SK-N-MC (cell line): ENCODE results near the gene HORMAD2.
"Not testable (repeated sequence)": the region's sequence is repeated elsewhere in the genome, so short reads cannot be mapped to it uniquely, and the experiment has no call there.

Source experiments
- DNase-seq: peaks from one replicate; pipeline ENCODE4 v3.0.0-alpha.2; 2011; ENCODE audit warnings: low read depth, low spot score
- H3K27ac ChIP-seq: fragments of 200-600 bp; sonication (generic); 2 replicates; pipeline ENCODE4 v1.5.1; 2016; ENCODE audit warnings: mixed run types
- H3K36me3 ChIP-seq: fragments of 200-600 bp; sonication (generic); 2 replicates; pipeline ENCODE4 v1.6.1; 2017; ENCODE audit warnings: antibody characterized with exemption, low read length, mixed read lengths; ENCODE audit not compliant: insufficient read depth
- H3K4me3 ChIP-seq: fragments of 200-600 bp; sonication (generic); 2 replicates; pipeline ENCODE4 v1.5.1; 2016
- H3K9ac ChIP-seq: fragments of 200-600 bp; sonication (generic); 2 replicates; pipeline ENCODE4 v1.8.0; 2017; ENCODE audit warnings: mixed run types, mixed read lengths; ENCODE audit not compliant: insufficient read length
- H3K9me3 ChIP-seq: fragments of 200-600 bp; sonication (generic); 2 replicates; pipeline ENCODE4 v1.6.1; 2017; ENCODE audit warnings: low read depth, mild to moderate bottlenecking, antibody characterized with exemption, low read length, moderate library complexity, mixed read lengths
- EZH2 ChIP-seq: fragments of 200-600 bp; sonication (generic); IDR thresholded peaks from one replicate; pipeline ENCODE4 v1.6.1; 2017; ENCODE audit warnings: antibody characterized with exemption
- FOXP2 ChIP-seq: optimal IDR thresholded peaks from 2 replicates; pipeline ENCODE3; 2011; ENCODE audit warnings: mild to moderate bottlenecking, moderate library complexity; ENCODE audit not compliant: insufficient read depth; ENCODE audit errors: extremely low read length, control extremely low read depth
- POLR2AphosphoS5 ChIP-seq: IDR thresholded peaks from 2 replicates; pipeline ENCODE4 v1.6.1; 2012; ENCODE audit warnings: mild to moderate bottlenecking, low read depth, low read length, borderline replicate concordance

Gene HORMAD2

GRCh38 chr22:30192427-30192826 lies 112.2 kb downstream of the HORMAD2 start:
- H3K9ac ChIP-seq, result no peak overlapping the region
- H3K27ac ChIP-seq, result no peak overlapping the region
- no peak for DNase-seq

DNA sequence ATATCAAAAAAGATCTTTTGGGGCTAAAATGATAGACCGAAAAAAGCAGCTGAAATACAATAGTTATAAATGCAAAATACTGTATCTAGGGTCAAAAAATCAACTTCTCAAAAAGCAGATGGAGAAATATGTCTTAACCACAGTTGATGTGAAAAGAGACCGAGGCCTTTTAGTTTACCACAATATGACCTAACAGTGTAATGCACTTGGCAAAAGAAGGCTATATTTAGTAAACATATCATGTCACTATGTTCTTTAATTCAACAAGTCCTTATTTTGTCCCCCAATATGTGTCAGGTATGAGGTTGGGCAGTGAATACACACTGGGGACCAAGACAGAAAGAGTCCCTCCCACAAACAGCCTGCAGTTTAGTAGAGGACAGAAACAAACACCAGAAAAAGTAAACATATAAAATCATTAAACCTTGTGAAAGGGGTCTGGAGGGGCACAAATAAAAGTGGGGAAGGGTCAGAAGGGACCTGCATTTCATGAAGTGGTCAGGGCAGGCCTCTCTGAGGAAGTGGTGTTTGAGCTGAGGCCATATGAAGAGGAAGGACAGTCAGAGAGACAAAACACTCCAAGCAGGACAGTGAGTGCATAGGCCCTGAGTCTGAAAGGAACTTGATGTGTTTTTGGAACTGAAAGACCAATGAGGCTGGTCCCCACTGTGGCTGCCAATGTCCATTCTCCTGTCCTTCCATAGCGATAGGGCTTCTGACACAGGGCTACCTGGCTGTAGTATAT lies 112.9 kb downstream of the HORMAD2 start:
- no peak for TF ChIP-seq POLR2AphosphoS5
- no peak for TF ChIP-seq EZH2
- TF ChIP-seq FOXP2, result no peak
- no peak overlapping the region for H3K4me3 ChIP-seq

More at GRCh38 chr22:30192427-30192826, 112.2 kb downstream of the HORMAD2 start:
- no peaks in the 10 kb centered on the region for H3K9me3 ChIP-seq
- no peaks in the 10 kb centered on the region for H3K36me3 ChIP-seq
- TF ChIP-seq EZH2 (no peak), FOXP2 (no peak), POLR2AphosphoS5 (no peak)
- H3K4me3 ChIP-seq, result no peak overlapping the region

GRCh38 chr22:30195245-30196140 lies 115.2 kb downstream of the HORMAD2 start:
- peak overlapping the region; percentile 82 for H3K27ac ChIP-seq

More for the DNA sequence above, 112.9 kb downstream of the HORMAD2 start:
- DNase-seq, result no peak
- Histone ChIP-seq H3K9me3 (no peaks in the 10 kb centered on the region), H3K9ac (no peak overlapping the region), H3K27ac (no peak overlapping the region), H3K36me3 (no peaks in the 10 kb centered on the region)

GRCh38 chr22:30196141-30196879 lies 116.0 kb downstream of the HORMAD2 start:
- TF ChIP-seq FOXP2, result no peak
- no peak for TF ChIP-seq EZH2
- TF ChIP-seq POLR2AphosphoS5, result no peak
- H3K9me3 ChIP-seq, result no peaks in the 10 kb centered on the region
- no peak for DNase-seq
- peak overlapping the region; percentile 82 for H3K27ac ChIP-seq
- no peak overlapping the region for H3K9ac ChIP-seq
- H3K4me3 ChIP-seq, result peak overlapping the region; percentile 33
- no peaks in the 10 kb centered on the region for H3K36me3 ChIP-seq

More at GRCh38 chr22:30195245-30196140, 115.2 kb downstream of the HORMAD2 start:
- TF ChIP-seq EZH2, result no peak
- TF ChIP-seq FOXP2, result no peak
- no peak for TF ChIP-seq POLR2AphosphoS5
- DNase-seq, result no peak
- no peak overlapping the region for H3K9ac ChIP-seq
- H3K9me3 ChIP-seq, result no peaks in the 10 kb centered on the region
- peak overlapping the region; percentile 33; the same call in 1 of the 2 replicates for H3K4me3 ChIP-seq
- H3K36me3 ChIP-seq, result no peaks in the 10 kb centered on the region

GRCh38 chr22:30196880-30197336 lies 116.6 kb downstream of the HORMAD2 start:
- H3K27ac ChIP-seq, result peak overlapping the region; percentile 42; the same call in 1 of the 2 replicates
- no peak overlapping the region for H3K9ac ChIP-seq
- H3K36me3 ChIP-seq, result no peaks in the 10 kb centered on the region
- H3K4me3 ChIP-seq, result no peak overlapping the region
- no peaks in the 10 kb centered on the region for H3K9me3 ChIP-seq
- DNase-seq, result no peak
- TF ChIP-seq FOXP2, result no peak
- TF ChIP-seq EZH2, result no peak
- no peak for TF ChIP-seq POLR2AphosphoS5

DNA sequence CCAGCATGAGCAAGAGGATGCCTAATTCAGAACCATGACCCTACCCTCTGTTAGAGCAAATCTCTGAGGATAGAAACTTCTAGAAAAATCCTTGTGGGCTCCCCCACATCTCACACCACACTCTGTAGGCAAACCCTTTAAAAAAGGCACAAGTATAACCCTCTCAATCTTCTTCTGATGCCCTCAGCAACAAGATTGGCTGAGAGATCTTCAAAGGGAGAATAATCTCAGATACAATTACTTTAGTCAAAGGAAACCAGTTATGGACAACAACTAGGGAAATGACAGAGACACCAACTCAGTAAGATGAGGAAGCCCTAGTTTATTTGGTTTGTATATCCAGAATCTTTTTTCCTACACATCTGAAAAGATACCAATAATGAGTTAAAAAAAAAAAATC lies 117.1 kb downstream of the HORMAD2 start:
- H3K36me3 ChIP-seq, result no peaks in the 10 kb centered on the region
- H3K27ac ChIP-seq, result no peak overlapping the region
- no peak for TF ChIP-seq FOXP2
- TF ChIP-seq EZH2, result no peak
- TF ChIP-seq POLR2AphosphoS5, result no peak
- no peak overlapping the region for H3K4me3 ChIP-seq
- H3K9ac ChIP-seq, result no peak overlapping the region
- no peak for DNase-seq
- no peaks in the 10 kb centered on the region for H3K9me3 ChIP-seq

DNA sequence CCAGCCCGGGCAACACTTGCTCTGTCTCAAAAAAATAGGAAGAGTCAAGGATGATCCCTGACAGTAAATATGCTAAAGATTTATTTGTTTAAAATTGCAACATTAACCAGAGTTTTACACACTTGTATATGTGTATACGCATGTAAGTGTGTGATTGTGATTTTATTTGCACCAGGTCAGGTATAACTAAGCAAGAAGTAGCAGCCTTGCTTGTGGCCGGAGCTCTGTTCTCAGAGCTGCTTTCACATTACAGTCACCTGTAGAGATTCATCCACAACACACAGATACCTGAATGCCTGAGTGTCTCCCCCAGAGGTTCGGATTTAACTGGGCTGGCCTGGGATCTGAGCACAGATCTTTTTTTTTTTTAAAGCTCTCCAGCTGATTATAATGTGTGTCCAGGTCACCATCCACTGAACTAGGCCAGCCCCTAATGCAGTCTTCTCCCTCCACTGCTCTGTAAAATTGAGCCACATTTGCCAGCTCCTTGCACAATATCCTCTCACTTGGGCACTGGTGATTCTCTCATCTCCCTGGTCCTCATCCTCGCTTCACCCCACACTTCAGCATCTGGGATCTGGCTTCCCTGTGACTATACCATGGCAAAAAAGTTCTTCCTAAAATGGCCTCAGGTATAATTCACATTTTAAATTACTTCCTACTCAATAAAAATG lies 118.0 kb downstream of the HORMAD2 start:
- no peak for DNase-seq
- TF ChIP-seq EZH2 (no peak), POLR2AphosphoS5 (no peak), FOXP2 (no peak)
- Histone ChIP-seq H3K9me3 (no peaks in the 10 kb centered on the region), H3K9ac (no peak overlapping the region), H3K27ac (no peak overlapping the region), H3K36me3 (no peaks in the 10 kb centered on the region), H3K4me3 (no peak overlapping the region)

DNA sequence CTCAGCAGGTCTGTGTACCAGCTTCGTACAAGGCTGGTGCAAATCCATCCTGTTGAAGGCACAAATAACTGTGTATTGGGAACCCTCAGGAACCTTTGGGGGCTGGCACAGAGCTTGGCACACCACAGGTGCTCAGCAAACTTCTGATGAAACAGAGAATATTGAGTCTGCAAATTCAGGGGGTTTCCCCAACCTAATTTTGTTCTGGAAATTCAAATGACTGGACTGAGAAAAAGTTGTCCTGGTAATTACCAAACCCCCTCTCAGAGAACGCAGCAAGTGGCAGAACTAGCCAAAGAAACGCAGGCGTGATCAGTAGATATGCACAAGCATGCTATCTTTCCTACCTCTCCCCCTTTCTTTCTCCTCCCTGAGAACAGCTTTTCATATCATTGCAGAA lies 118.7 kb downstream of the HORMAD2 start:
- DNase-seq, result no peak
- H3K36me3 ChIP-seq, result no peaks in the 10 kb centered on the region
- TF ChIP-seq EZH2 (no peak), POLR2AphosphoS5 (no peak), FOXP2 (no peak)
- no peak overlapping the region for H3K4me3 ChIP-seq
- H3K9ac ChIP-seq, result no peak overlapping the region
- H3K9me3 ChIP-seq, result no peaks in the 10 kb centered on the region
- no peak overlapping the region for H3K27ac ChIP-seq

GRCh38 chr22:30200905-30201304 lies 120.6 kb downstream of the HORMAD2 start:
- not testable (repeated sequence) for H3K27ac ChIP-seq, DNase-seq, H3K9ac ChIP-seq, H3K36me3 ChIP-seq, H3K9me3 ChIP-seq, H3K4me3 ChIP-seq
